Stimulated activated CD4-positive, alpha-beta T cell treated with anti-CD3 and anti-CD28 coated beads, TNF-alpha, amount 100 ng/mL, for 1 hour (primary cell): Measurements from ENCODE around the gene FAM89B.
"Not testable (repeated sequence)": the region's sequence is repeated elsewhere in the genome, so short reads cannot be mapped to it uniquely, and the experiment has no call there.

Experiments
- DNase-seq, 3 donors: peaks; one replicate each; pipeline ENCODE4 v3.0.0-alpha.2; 2020; ENCODE audit warnings: low read depth in 3 of 3, low spot score in 1 of 3

The FAM89B gene

DNA sequence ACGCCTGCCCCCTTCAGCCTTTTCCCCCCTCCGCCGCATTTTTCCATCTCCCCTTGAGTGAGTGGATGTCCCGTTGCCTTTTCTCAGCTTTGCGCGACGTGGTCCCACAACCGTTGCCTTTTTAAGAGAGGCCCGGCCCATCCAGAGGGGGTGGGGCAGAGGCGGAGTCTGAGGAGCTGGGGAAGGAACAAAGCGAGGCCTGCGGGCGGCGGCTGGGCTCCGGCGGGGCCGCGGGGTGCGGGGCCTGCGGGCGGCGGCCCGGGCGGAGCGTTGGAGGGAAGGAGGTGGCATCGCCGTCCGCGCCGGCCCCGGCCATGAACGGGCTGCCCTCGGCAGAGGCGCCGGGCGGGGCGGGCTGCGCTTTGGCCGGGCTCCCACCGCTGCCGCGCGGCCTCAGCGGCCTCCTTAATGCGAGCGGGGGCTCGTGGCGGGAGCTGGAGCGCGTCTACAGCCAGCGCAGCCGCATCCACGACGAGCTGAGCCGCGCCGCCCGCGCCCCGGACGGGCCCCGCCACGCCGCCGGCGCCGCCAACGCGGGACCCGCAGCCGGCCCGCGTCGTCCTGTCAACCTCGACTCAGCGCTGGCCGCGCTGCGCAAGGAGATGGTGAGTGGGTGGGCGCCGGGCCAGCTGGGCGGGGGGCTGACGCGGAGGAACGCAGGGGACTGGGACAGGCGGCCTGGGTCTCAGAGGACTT lies at the start of gene FAM89B:
Gene FAM89B (plus strand): TSS at position 183 of the 696 bp plus-strand sequence. CDS start 132 bp downstream, at position 315.
- DNase-seq, result peak; percentile 75 to 78 (median 77)

DNA sequence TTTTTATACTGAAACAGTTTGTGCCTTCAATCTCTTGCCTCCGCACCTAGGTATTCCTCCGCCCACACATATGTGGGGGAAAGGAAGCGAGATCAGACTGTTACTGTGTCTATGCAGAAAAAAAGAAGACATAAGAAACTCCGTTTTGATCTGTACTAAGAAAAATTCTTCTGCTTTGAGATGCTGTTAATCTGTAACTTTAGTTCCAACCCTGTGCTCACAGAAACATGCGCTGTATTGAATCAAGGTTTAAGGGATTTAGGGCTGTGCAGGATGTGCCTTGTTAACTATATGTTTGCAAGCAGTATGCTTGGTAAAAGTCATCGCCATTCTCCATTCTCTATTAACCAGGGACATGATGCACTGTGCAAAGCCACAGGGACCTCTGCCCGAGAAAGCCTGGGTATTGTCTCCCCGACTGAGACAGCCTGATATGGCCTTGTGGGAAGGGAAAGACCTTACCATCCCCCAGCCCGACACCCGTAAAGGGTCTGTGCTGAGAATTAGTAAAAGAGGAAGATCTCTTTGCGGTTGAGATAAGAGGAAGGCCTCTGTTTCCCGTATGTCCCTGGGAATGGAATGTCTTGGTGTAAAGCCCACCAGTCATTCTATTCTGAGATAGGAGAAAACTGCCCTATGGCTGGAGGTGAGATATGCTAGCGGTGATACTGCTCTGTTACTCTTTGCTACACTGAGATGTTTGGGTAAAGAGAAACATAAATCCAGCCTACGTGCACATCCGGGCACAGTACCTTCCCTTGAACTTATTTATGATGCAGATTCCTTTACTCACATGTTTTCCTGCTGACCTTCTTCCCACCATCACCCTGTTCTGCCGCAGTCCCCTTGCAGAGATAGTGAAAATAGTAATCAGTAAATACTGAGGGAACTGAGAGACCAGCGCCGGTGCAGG lies 49.4 kb upstream of the FAM89B start:
- not testable (repeated sequence) for DNase-seq

DNA sequence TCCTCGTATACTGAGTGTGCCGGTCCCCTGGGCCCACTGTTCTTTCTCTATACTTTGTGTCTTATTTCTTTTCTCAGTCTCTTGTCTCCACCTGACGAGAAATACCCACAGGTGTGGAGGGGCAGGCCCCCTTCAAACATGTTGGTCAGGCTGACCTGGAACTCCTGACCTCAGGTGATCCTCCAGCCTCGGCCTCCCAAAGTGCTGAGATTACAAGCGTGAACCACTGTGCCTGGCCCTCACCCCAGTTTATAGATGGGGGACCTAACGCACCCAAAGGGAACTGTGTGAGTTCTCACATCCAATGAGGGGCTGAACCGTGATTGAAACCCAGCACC lies 48.7 kb upstream of the FAM89B start:
- DNase-seq, result not testable (repeated sequence)

DNA sequence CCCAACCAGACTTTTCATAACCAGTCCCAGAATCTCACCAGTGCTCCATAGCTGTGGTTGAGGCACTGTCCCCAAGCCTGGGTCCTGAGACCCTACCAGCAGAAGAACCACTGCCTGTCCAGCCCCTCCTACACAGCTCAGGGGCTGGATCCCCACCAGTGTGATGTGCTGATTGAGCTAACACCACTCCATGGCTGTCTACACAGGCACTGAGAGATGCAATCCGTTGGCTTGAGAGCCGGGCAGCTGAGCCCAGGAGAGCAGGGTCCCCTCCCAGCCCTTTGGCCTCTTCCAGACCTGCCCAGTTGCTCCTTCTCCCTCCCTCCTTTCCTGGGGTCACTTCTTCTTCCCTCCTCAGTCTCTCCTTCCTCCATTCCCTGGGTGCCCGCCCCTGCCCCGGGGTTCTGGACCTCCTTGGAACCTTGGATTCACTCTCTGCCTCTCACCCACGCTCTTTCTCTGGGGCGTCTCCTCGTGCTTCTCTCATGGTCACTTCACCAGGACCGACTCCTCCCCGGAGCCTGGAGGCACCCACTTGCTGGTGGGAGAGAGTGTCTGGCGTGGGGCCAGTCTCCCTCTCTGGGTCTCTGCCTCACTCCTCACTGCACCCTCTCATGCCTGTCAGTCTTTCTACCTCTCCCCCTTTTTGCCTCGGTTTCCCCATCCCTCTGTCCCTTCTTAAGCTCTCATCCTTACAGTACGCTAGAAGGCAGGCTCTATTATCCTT lies 48.2 kb upstream of the FAM89B start:
- DNase-seq, result no peak

DNA sequence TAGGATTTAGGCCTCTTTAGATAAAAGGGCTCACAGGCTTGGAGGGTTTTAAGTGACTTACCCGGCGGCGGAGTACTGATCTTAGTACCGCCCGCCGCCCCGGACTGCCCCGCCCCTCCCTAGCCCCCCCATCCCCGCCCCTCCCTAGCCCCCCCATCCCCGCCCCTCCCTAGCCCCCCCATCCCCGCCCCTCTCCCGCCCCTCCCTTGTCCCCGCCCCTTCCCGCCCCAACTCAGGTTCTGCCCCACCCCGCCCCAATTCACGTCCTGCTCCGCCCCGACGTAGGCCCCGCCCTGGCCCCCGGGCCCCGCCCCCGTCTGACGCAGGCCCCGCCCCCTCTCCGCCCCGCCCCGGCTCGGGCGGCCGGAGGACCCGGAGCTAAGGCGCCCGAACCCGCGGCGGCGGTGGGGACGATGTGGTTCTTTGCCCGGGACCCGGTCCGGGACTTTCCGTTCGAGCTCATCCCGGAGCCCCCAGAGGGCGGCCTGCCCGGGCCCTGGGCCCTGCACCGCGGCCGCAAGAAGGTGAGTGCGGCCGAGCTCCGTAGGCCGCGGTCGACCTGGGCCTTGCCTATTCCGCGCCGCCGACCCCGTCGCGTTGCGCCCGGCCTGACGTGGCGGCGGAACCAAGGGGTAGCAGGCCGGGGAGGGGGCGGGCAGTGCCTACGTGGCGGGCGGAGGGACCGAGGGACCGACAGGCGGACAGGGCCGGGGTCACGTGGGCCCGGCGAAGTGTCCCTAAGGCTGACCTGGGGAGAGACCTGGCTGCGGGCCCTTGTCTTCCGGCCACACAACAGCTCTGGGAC lies 47.4 kb upstream of the FAM89B start, which contains the start of gene SCYL1:
Gene SCYL1 (plus strand): TSS at position 343 of the 805 bp plus-strand sequence. CDS start 71 bp downstream, at position 414.
- DNase-seq, result peak; percentile 64 to 83 (median 77)

DNA sequence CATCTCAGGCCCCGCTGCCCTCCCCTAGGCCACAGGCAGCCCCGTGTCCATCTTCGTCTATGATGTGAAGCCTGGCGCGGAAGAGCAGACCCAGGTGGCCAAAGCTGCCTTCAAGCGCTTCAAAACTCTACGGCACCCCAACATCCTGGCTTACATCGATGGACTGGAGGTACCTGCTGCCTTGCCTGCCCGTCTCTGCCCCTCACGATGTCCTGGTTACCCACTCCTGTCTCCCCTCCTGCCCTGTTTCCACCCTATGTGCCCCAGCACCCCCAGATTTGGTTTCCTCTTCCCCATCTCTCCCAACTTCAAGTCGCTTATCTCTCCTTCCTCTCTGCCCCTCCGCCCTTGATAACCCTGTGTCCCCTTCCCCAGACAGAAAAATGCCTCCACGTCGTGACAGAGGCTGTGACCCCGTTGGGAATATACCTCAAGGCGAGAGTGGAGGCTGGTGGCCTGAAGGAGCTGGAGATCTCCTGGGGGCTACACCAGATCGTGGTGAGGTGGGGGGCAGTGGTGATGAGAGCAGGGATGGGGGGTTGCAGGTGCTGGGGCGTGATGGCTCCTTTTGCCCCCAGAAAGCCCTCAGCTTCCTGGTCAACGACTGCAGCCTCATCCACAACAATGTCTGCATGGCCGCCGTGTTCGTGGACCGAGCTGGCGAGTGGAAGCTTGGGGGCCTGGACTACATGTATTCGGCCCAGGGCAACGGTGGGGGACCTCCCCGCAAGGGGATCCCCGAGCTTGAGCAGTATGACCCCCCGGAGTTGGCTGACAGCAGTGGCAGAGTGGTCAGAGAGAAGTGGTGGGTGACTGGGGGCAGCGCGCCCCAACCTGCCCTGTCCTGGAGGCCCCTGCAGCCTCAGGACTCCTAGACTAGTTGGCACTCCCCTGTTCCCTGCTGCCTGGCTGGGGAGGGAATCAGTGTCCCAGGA lies 46.5 kb upstream of the FAM89B start:
- DNase-seq, result no peak

DNA sequence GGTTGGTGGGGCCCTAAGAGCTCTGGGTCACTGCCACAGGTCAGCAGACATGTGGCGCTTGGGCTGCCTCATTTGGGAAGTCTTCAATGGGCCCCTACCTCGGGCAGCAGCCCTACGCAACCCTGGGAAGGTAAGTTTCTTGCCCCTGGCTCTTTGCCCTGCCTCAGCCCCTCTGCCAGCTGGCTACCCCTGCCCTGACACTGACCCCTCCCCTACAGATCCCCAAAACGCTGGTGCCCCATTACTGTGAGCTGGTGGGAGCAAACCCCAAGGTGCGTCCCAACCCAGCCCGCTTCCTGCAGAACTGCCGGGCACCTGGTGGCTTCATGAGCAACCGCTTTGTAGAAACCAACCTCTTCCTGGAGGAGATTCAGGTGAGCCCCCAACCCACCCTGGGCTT lies 45.6 kb upstream of the FAM89B start:
- no peak for DNase-seq

DNA sequence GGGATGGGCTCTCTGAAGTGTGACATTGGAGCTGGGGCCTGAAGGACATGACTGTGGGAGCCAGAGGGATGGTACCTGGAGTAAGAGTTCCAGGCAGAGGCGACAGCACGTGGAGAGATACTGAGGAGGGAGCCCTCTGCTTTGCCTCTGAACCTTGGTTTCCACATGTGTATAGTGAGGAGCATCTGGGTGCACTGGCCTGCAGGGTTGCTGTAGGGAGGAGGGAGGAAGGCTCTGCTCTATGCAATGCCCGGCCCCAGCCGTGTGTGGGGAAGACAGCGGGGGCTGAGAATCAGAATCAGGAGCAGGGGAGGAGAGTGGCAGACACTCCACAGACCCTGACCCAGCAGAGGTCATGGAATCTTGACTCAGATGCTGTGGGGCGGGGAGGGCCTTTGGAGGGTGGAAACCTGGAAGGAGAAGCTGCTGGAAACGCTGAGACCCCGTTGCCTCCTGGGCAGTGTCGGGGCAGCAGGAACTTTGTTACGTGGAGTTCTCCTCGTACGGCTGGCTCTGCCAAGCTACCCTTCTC lies 43.5 kb upstream of the FAM89B start:
- DNase-seq, result no peak

DNA sequence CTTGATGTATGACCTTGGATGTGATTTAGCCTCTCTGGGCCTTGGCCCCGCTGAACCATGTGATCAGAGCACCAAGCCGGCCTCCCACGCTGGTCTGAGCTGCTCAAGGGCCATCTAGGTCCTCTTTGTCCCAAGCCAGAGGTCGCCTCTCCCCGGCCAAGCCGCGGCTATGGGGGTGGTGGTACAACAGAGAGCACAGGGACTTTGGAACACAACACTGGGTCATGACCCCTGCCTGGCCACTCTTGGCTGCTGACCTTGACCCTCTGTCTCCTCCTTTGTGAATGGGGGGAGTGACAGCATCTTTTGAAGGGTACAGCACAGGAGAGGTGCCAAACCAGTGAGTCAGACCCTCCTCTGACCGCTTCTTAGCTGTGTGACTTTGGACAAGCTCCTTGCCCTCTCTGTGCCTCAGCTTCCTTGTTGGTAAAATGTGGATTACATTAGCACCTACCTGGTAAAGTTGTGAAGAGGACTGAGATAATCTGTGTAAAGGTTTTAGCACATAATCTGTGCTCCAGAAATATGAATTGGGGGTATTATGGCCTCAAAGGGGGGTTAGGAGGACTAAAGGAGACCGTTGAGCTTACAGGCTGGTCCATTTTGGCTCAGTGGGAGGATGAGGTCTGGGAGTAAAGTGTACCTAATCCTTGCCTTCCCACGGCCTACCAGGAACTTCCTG lies 42.7 kb upstream of the FAM89B start:
- DNase-seq, result no peak

DNA sequence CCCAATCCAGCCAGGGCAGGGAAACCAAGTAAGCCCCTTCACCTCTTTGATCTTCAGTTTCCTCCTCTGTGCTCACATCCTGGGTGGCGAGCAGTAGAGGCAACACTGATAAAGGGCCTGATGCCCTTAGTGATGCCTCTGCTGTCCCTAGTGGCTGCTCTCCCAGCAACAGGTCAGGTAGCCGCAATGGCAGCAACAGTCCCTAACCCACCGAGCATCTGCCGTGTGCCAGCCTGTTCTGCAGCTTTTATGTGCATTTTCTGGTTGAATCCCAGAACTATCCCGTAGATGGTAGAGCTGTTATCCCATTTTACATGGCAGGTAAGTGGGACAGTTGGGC lies 42.2 kb upstream of the FAM89B start:
- no peak for DNase-seq

DNA sequence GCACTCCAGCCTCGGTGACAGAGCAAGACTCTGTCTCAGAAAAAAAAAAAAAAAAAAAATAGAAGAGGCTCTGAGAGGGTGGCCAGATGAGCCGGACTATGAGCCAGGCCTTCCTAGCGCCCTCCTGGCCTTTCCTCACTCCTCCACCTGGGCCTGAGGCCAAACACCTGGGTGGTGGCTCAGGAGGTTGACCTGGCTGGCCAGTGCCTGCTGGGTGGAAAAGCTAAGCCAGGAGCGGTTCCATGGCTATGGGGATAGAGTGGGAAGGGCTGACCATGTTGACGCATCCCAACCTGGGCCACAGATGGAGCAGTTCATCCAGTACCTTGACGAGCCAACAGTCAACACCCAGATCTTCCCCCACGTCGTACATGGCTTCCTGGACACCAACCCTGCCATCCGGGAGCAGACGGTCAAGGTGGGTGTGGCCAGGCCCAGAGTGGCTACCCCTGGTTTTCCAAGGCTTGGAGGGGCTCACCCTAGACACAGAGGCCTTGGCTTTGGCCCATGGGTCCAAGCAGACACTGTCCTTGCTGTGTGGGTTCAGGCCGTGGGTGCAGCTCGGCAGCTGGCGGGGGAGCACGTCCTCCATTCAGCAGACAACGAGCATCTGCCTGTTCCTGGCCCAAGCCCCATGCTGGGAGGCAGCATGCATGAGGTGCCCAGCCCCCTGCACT lies 39.8 kb upstream of the FAM89B start:
- no peak for DNase-seq

DNA sequence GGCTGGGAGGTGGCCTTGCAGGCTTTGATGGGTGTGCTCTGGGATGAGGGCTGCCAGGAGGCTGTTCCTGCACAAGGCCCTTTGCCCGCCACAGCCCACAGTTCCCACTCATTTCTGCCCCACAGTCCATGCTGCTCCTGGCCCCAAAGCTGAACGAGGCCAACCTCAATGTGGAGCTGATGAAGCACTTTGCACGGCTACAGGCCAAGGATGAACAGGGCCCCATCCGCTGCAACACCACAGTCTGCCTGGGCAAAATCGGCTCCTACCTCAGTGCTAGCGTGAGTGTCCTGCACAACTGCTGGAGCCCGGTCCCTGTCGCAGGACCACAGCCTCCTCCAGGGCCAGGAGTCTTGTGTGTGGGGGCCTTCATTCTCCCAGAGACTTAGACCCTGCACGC lies 37.2 kb upstream of the FAM89B start:
- DNase-seq, result no peak

DNA sequence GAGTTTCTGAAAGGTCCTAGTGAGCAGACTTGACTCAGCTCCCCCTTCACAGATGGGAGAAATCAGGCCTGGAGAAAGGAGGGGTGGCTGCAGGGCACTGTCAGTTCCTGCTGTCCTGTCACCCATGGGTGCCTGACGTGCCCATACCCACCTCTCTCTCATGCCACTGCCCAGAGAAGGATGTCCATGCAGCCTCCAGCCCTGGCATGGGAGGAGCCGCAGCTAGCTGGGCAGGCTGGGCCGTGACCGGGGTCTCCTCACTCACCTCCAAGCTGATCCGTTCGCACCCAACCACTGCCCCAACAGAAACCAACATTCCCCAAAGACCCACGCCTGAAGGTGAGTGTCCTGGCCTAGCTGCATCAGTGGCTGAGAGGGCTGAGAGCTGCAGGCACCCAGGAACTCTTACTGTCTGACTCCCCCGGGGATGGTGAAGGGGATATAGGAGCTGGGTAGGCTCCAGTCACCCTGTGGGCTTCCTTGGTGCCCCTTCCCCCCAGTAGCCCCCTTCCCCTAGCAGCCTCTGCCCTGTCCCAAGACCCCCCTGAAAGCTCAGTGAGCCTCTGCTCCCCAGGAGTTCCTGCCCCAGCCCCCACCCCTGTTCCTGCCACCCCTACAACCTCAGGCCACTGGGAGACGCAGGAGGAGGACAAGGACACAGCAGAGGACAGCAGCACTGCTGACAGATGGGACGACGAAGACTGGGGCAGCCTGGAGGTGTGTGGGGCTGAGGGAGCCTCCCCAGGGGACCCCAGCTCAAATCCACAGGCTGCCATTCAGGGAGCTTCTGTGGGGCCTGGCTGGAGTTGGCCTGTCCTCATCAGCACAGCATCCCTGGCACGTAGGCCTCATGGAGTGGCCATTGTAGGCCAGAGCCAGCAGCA lies 35.7 kb upstream of the FAM89B start:
- DNase-seq, result no peak

DNA sequence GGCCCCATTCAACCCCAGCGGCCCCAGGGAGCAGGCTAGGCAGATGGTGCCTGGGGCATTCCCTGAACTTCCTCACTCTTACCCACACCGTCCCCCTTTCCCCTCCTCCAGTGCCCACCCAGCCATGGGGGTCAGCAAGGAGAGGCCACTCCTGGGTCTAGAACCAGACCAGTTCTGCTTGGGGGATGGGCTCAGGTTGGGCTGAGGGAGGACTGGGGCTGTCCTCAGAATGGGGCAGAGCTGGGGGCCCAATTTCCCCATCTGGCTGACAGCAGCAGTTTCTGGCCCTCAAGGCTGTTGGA lies 35.1 kb upstream of the FAM89B start:
- DNase-seq, result no peak

DNA sequence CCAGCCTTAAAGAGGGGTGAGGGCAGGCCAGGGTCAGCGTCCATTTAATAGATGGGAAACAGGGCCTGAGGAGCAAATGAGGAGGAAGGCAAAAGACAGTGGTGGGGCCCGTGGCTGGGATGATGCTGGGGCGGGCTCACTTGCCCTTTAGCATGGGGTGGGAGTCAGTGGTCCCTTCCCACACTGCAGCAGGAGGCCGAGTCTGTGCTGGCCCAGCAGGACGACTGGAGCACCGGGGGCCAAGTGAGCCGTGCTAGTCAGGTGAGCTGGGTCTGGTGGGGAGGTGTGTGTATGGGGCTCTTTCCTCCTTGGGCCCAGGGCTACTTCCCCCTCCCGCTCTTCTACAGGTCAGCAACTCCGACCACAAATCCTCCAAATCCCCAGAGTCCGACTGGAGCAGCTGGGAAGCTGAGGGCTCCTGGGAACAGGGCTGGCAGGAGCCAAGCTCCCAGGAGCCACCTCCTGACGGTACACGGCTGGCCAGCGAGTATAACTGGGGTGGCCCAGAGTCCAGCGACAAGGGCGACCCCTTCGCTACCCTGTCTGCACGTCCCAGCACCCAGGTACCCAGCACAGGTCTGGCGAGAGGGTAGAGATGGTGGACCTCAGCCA lies 34.6 kb upstream of the FAM89B start:
- no peak for DNase-seq

DNA sequence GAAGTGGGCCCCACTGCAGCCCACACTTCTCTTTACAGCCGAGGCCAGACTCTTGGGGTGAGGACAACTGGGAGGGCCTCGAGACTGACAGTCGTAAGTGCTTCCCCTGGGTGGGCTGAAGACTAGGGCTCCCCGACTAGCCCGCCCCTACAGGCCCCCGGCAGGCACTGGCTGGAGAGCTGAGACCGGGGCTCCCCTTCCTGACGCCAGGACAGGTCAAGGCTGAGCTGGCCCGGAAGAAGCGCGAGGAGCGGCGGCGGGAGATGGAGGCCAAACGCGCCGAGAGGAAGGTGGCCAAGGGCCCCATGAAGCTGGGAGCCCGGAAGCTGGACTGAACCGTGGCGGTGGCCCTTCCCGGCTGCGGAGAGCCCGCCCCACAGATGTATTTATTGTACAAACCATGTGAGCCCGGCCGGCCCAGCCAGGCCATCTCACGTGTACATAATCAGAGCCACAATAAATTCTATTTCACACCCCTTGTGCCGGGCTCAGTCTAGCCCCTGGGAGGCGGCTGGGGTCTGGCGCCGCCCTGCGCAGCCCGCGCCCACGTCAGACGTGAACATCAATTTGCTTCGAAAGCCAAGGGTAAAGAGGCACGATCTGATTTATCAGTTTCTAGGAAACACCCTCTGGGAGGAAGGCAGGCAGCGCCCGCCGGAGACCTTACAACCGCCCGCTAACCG lies 34.0 kb upstream of the FAM89B start:
- DNase-seq, result no peak
